HG03039 (cell line): Measurements from ENCODE around the gene HMGN4.
"Not testable (repeated sequence)": the region's sequence is repeated elsewhere in the genome, so short reads cannot be mapped to it uniquely, and the experiment has no call there.

ENCODE experiments used
- ATAC-seq: cut with Tn5 transposase; IDR thresholded peaks from one replicate; pipeline ENCODE4 v1.9.1; 2021; ENCODE audit warnings: mild to moderate bottlenecking, moderate library complexity; ENCODE audit not compliant: unreplicated experiment

The HMGN4 gene

GRCh38 chr6:26547363-26547762, 9.2 kb downstream of the HMGN4 start:
- not testable (repeated sequence) for ATAC-seq

GRCh38 chr6:26550250-26550993, 12.3 kb downstream of the HMGN4 start:
- ATAC-seq: no peak

- ATAC-seq: no peak
These were observed 14.0 kb downstream of the HMGN4 start for GRCh38 chr6:26552205-26552604.

GRCh38 chr6:26552640-26553188, 14.5 kb downstream of the HMGN4 start:
- ATAC-seq: no peak

DNA sequence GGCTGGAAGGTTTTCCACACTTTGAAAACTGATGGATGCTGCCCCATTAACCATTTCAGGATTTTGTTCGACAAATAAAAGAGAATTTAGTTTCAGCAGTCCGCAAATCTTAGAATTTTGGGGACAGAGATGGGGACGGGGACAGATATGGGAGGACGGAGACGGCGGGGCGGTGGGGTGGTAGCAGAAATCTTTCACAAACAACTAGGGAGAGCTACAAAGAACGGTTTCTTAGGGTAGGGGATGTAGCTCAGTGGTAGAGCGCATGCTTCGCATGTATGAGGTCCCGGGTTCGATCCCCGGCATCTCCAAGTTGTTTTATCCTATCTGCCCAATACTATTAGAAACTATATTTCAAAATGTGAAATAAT, 15.1 kb downstream of the HMGN4 start:
- peak; percentile 30 for ATAC-seq

DNA sequence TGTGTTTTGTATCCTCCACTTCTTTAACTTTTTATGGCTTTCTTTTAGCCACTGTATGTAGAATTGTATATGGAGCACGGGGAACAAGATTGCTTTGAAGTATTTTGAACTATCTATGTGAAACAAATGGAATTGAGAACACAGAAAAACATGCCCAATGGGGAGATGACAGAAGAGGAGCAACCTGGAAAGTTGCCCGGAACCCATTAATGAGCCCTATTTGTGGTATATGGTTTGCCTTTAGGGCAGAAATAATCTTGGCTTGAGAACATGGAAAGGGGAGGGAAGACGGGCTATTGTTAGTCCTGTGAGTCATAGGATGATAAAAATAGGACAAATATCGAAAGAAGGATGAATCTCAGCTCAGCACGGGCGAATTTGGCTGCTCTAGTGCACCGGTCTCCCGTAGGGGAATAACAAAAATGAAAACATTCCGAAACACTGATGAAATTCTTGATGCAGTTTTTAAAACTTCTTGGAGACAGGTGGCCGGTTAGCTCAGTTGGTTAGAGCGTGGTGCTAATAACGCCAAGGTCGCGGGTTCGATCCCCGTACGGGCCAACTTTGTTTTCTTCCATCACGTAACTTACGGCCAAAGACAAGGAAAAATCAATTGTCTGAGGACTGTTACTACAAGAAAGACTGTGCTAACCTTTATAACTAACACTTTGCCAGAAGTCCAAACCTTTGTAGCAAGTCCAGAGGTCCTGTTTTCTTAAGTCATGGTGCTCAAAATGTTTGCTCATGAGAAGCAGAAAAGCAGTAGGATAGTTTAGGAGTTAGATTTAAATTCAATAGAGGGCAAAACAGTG, 15.7 kb downstream of the HMGN4 start:
- ATAC-seq: no peak

- ATAC-seq: no peak
These were observed 16.2 kb downstream of the HMGN4 start for GRCh38 chr6:26554447-26554696.

GRCh38 chr6:26554697-26555504, 16.7 kb downstream of the HMGN4 start:
- ATAC-seq: no peak

- ATAC-seq: no peak
These were observed 17.5 kb downstream of the HMGN4 start for GRCh38 chr6:26555505-26556262.

DNA sequence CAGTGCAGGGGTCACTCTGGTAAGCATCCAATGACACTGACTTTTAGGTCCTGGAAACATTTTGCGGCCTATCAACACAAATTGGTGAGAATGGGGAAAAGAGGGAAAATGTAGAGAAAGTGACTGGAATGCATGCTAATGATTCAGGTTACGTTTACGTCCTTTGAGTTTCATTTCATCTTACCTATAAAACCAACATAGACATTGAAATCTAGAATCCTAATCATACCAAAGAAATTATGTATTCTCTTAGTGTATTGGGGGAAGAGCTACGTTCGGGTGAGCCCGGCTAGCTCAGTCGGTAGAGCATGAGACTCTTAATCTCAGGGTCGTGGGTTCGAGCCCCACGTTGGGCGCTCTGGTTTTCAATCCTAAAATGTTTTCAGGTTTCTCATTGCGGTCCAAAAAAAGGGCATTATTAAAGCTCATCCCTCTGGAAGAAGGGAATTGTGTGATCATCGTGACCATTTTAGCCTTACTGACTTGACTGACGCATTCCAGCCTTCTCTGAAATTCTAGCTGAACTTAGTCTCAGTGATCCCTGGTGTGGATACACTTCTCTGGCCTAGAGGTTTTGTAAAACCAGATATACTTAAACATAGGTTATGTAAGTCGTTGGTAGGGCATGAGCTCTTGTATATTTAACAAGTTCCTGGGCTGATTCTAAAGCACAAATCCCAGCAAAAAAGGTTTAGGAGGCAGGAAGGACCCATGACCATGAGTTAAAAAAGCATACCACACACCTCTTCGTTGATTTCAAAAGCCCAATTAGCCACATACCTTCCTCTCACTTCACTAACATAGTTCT, 18.3 kb downstream of the HMGN4 start:
- ATAC-seq: no peak

GRCh38 chr6:26561533-26562466, 23.6 kb downstream of the HMGN4 start:
- ATAC-seq: no peak

DNA sequence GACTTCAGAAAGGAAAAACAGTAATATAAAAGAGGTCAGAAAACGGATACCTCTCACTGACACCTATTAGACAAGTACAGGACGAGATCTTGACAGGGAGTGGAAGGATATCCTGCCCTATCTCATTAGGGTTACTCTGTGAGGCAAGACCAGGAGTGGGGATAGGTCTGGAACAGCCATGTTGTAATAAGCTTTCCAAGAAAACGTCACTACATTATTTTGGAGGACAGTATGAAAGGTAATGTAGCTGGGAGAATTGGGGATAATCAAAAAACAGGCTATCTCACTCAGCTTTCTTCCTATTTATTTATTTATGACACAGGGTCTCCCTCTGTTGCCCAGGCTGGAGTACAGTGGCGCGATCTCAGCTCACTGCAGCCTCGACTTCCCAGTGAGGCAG, 25.3 kb downstream of the HMGN4 start:
- no peak for ATAC-seq

DNA sequence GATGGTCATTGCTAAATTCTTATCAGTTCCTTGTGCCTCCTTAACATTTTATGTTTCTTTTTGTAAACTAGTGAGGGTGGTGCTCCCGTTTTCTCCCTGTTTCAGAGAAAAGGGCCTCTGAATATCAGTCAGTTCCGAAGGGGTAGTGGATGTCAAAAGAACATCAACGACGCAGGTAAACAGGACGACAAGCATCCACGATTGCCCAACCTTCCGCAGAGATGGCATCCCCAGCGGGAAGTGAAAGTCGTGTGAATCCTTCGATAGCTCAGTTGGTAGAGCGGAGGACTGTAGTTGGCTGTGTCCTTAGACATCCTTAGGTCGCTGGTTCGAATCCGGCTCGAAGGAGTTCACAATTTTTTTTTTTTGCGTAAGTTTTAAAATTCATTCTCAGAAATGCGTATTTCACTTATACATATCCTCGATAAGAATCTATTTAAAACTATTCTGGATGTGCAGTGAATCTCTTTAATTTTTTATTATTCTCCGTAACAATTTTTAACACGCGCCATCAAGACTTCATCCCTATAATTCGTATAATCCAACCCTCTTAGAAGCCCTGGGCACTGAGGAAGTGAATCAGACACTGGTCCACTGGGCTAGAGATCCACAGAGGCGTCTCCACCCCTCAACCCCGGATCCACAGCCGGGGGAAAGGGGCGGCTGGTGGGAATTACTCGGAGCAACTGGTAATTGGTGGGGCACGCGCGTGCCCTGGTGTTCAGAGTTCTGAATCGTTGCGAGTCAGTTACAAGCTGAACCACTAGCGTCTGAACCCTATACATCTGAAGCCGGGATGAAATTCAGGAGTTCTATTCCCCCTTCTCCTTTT, 30.7 kb downstream of the HMGN4 start:
- peak; percentile 50 for ATAC-seq

DNA sequence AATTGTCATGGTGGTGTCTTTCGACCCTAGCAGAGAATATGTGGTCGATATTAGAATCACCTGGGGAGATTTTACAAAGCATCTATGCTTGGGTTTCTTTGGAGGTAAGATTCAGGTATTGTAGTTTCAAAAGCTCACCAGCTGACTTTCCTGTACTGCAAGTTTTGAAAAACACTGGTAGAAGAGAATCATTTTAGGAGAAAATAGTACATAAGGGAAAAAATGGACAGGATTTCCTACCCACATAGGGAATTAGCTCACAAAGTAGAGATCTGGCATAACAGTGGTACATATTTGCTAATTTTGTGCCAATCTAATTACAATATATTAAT, 31.2 kb downstream of the HMGN4 start:
- ATAC-seq: no peak

DNA sequence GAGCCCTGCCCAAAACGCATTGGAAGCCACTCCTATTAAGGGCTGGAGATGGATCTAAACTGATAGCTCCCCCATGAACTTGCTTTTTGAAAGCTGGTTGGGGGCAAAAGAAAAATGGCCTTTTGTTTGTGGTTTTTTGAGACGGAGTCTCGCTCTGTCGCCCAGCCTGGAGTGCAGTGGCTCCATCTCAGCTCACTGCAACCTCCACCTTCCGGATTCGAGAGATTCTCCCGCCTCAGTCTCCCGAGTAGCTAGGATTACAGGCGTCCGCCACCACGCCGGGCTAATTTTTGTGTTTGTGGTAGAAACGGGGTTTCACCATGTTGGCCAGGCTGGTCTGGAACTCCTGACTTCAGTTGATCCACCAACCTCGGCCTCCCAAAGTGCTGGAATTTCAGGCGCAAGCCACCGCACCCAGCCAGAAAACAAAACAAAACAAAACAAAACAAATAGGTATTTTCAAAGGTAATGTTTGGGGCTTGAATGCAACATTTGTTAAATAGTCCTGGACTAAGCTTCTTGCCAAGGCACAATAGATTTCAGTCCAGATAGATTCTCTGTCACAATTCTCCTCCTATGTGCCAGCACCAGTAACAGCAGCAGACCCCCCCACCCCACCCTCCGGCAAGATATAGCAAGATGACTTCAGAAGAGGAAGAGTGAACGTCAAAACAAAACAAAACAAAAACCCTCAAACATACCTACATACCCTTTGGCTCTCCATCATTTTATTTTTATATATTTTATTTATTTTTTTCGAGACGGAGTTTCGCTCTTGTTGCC, 32.1 kb downstream of the HMGN4 start:
- no peak for ATAC-seq

DNA sequence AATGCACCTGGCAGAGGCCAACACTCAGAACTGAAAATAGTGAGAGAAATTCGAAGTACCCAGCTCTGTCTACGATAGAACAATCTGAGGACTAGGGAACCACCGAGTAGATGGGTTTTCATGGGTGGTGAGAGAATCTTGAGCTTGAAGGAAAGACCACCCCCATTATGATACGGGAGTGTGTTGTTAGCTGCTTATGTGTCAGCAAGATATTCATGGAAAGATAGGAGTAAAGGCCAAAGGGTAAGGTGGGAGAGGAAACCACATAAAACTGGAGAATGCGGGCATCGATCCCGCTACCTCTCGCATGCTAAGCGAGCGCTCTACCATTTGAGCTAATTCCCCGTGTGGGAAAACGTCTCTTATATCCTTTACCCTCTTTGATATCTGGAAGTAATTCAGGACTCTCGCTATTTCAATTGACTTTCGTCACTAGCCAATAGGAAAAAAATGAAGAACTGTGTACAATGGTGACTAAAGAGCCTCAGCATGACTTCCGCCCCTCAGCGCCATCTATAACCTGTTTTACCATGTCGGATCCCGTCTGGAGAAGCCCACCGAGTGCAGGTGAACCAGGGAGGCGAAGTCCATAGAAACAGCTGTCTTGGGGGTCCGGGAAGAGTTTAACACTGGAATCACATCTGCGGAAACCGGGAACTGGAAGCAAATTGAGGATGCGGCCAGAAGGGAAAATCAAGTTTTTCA, 33.6 kb downstream of the HMGN4 start:
- ATAC-seq: no peak

DNA sequence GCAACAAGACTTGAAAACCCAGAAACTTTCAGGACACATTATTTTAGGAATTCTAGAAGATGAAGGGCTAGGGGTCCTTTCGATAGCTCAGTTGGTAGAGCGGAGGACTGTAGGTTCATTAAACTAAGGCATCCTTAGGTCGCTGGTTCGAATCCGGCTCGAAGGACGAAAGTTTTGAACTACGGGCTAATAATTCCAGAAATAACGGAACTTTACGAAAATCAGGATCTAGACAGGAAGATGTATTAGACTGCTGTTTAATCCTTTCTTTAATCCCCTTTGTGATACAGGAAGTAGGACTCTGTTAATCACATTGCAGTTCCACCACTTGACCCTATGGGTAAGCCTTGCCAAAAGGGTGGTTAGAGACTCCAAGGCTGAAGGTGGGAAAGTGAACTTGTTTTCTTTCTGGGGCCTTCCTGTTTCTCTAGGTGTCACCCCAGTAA, 37.4 kb downstream of the HMGN4 start:
- ATAC-seq: no peak
